KMS-11 (cell line): Measurements from ENCODE around the gene PDCD1LG2.

Source experiments
- H2AFZ ChIP-seq: fragments of 200-600 bp; sonication (generic); 2 replicates; pipeline ENCODE4 v1.6.1; 2016; ENCODE audit warnings: antibody characterized with exemption, mixed run types, low read depth
- H3K27ac ChIP-seq: fragments of 200-600 bp; sonication (generic); 2 replicates; pipeline ENCODE4 v1.6.1; 2016; ENCODE audit warnings: mild to moderate bottlenecking, mixed run types
- H3K27me3 ChIP-seq: fragments of 200-600 bp; sonication (generic); 2 replicates; pipeline ENCODE4 v1.6.1; 2017; ENCODE audit warnings: mild to moderate bottlenecking, low read depth, mixed run types, moderate library complexity; ENCODE audit not compliant: insufficient read depth
- H3K36me3 ChIP-seq: fragments of 200-600 bp; sonication (generic); 2 replicates; pipeline ENCODE4 v1.6.1; 2017; ENCODE audit warnings: mild to moderate bottlenecking, mixed run types; ENCODE audit not compliant: insufficient read depth
- H3K4me1 ChIP-seq: fragments of 200-600 bp; sonication (generic); 2 replicates; pipeline ENCODE4 v1.6.1; 2016; ENCODE audit warnings: mild to moderate bottlenecking, low read depth, mixed run types; ENCODE audit not compliant: poor library complexity, severe bottlenecking
- H3K4me2 ChIP-seq: fragments of 200-600 bp; sonication (generic); 2 replicates; pipeline ENCODE4 v1.7.0; 2016; ENCODE audit warnings: mild to moderate bottlenecking, mixed run types
- H3K4me3 ChIP-seq: fragments of 200-600 bp; sonication (generic); IDR thresholded peaks from 2 replicates; pipeline ENCODE4 v1.6.1; 2017; ENCODE audit warnings: low read depth, low read length, mixed read lengths; ENCODE audit not compliant: insufficient read depth
- H3K79me2 ChIP-seq: fragments of 200-600 bp; sonication (generic); 2 replicates; pipeline ENCODE4 v1.6.1; 2016; ENCODE audit warnings: low read depth, mixed run types; ENCODE audit not compliant: insufficient read depth
- H3K9ac ChIP-seq: fragments of 200-600 bp; sonication (generic); 2 replicates; pipeline ENCODE4 v1.6.1; 2016; ENCODE audit warnings: mild to moderate bottlenecking, mixed run types
- H4K20me1 ChIP-seq: fragments of 200-600 bp; sonication (generic); 2 replicates; pipeline ENCODE4 v1.6.1; 2016; ENCODE audit warnings: mild to moderate bottlenecking, mixed run types; ENCODE audit not compliant: insufficient read depth
- TF ChIP-seq, protein P1 (sequence below): fragments of 200-600 bp; sonication (generic); conservative IDR thresholded peaks from 2 replicates; pipeline ENCODE4 v1.6.1; 2017; ENCODE audit warnings: low read depth, mild to moderate bottlenecking, antibody characterized with exemption, low read length, moderate library complexity, mixed read lengths

PDCD1LG2 gene

DNA sequence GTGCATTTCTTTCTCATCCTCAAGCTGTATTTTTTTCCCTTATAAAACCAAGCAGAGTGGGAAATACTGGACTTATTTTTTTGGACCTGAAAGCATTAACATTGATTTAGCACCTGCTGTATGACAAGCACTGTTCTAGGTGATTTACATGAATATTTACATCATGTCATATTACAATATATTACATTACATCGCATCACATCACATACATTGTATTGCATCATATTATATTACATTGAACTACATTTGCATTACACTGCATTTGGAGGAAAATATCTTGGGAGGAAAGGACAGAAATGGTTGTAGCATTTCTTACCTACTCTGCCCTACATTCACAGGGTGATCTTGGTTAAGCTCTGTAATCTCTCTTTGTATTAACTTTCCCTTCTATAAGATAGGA, 11.2 kb upstream of the PDCD1LG2 start:
- Histone ChIP-seq H3K27ac (no peak overlapping the region), H3K4me2 (no peak overlapping the region), H3K4me3 (no peak overlapping the region), H3K79me2 (no peaks in the 10 kb centered on the region), H3K9ac (no peak overlapping the region), H4K20me1 (no peaks in the 10 kb centered on the region), H2AFZ (no peak overlapping the region), H3K4me1 (peaks cover 21% of the 10 kb centered on the region), H3K36me3 (no peaks in the 10 kb centered on the region), H3K27me3 (no peaks in the 10 kb centered on the region)
- TF ChIP-seq, protein P1, sequence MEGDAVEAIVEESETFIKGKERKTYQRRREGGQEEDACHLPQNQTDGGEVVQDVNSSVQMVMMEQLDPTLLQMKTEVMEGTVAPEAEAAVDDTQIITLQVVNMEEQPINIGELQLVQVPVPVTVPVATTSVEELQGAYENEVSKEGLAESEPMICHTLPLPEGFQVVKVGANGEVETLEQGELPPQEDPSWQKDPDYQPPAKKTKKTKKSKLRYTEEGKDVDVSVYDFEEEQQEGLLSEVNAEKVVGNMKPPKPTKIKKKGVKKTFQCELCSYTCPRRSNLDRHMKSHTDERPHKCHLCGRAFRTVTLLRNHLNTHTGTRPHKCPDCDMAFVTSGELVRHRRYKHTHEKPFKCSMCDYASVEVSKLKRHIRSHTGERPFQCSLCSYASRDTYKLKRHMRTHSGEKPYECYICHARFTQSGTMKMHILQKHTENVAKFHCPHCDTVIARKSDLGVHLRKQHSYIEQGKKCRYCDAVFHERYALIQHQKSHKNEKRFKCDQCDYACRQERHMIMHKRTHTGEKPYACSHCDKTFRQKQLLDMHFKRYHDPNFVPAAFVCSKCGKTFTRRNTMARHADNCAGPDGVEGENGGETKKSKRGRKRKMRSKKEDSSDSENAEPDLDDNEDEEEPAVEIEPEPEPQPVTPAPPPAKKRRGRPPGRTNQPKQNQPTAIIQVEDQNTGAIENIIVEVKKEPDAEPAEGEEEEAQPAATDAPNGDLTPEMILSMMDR = no peak

DNA sequence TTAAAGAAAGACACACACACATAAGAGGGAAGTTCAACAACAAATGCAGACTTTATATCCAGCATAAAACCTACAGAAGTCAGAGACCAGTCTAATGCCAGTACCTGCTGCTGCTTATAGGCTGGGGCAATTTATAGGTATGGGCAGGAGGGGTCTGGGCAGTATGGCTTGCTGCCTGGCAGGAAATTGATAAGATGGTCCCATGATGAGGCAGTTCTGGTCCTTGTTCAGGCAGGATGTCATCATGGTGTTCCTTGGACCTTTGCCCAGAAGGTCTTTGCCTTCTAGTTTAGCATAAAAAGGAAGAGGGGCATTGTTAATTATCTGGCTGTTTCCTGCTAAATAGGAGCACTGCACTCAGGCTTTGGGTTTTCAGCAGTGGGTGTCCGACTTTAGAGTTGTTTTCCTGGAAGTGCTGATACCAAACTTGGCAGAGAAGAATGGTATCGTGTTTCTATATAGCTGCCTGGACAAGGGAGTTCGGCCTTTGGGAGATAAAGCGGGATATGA, 10.4 kb upstream of the PDCD1LG2 start:
- H3K4me3 ChIP-seq = no peak overlapping the region
- no peaks in the 10 kb centered on the region for H3K79me2 ChIP-seq
- no peak overlapping the region for H2AFZ ChIP-seq
- no peak overlapping the region; the same call in 1 of the 2 replicates for H3K4me2 ChIP-seq
- H3K27ac ChIP-seq = no peak overlapping the region
- TF ChIP-seq, protein P1 = no peak
- H3K27me3 ChIP-seq = no peaks in the 10 kb centered on the region
- H3K36me3 ChIP-seq = no peaks in the 10 kb centered on the region
- H4K20me1 ChIP-seq = no peaks in the 10 kb centered on the region
- H3K9ac ChIP-seq = no peak overlapping the region
- H3K4me1 ChIP-seq = peaks cover 14% of the 10 kb centered on the region

DNA sequence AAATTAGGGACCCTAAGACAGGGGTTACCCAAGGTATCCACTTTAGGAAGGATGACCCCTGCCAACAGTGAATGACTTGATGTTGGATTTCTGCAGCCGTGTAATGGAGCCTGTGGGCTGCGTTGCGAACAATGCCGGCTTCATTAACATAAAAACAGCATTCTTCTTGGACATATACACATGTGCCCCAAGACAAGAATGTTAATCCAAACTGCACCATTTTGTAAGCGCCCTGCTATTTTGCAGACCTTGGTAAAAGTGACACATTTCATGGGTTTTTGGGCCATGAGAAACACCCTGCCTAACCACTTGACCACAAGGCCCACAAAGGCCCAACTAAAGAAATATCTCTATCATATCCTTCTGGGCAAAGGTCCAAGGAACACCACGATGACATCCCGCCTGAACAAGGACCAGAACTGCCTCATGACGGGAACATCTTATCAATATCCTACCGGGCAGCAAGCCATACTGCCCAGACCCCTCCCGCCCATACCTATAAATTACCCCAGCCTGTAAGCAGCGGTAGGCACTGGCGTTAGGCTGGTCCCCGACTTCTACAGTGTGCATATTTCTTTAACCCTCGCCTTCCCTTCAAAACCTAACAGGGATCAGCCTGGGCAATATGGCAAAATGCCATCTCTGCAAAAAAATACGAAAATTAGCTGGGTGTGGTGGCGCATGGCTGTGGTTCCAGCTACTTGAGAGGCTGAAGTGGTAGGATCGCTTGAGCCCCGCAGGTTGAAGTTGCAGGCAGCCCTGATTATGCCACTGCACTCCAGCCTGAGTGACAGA, 9.7 kb upstream of the PDCD1LG2 start:
- no peak overlapping the region for H3K4me3 ChIP-seq
- H4K20me1 ChIP-seq = no peaks in the 10 kb centered on the region
- TF ChIP-seq, protein P1 = no peak
- H3K27me3 ChIP-seq = no peaks in the 10 kb centered on the region
- H3K36me3 ChIP-seq = no peaks in the 10 kb centered on the region
- no peak overlapping the region for H2AFZ ChIP-seq
- H3K27ac ChIP-seq = no peak overlapping the region
- no peaks in the 10 kb centered on the region for H3K79me2 ChIP-seq
- H3K9ac ChIP-seq = no peak overlapping the region
- peaks cover 14% of the 10 kb centered on the region for H3K4me1 ChIP-seq
- no peak overlapping the region; the same call in 1 of the 2 replicates for H3K4me2 ChIP-seq

DNA sequence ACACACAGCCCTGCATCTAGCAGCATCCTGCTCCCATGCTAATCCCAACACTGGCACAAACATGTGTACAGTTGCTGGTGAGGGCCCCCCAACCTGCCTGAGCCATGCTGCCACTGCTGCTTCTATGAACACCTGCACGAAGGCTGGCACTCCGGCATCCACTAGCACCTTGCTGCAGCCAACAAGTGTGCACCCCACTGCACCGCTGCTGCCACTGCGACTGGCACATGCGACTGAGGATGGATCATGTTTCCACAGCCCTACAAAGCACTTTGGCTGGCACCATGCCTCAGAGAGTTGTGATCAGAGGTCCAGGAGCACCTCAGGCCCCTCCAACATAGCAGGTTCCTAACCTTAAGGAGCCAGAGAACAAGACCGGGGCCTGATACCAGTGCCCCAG, 7.8 kb upstream of the PDCD1LG2 start:
- no peaks in the 10 kb centered on the region for H3K27me3 ChIP-seq
- TF ChIP-seq, protein P1 = no peak
- no peak overlapping the region for H3K4me3 ChIP-seq
- no peaks in the 10 kb centered on the region for H4K20me1 ChIP-seq
- no peak overlapping the region for H2AFZ ChIP-seq
- H3K9ac ChIP-seq = no peak overlapping the region
- H3K79me2 ChIP-seq = no peaks in the 10 kb centered on the region
- no peak overlapping the region for H3K4me2 ChIP-seq
- H3K36me3 ChIP-seq = no peaks in the 10 kb centered on the region
- peaks cover 14% of the 10 kb centered on the region for H3K4me1 ChIP-seq
- no peak overlapping the region for H3K27ac ChIP-seq
